SK-N-SH (cell line): ENCODE results near the gene RASSF8. TPM values are rescaled to one million over a fixed set of nuclear protein-coding genes. Genes with fewer than 3 reads are reported as not detected.

ENCODE experiments used
- CTCF ChIA-PET: fragments of 300-600, 350-600 bp; formaldehyde crosslinking; extraction: SDS; loops from one replicate; lab custom pipeline; 2021; lab: Yijun Ruan, JAX
- POLR2A ChIA-PET: fragments of 350-600 bp; sonication (Branson Sonifier 250); formaldehyde crosslinking; extraction: SDS; loops from one replicate; lab custom pipeline; 2020; ENCODE audit warnings: antibody characterized with exemption, inconsistent platforms; lab: Yijun Ruan, JAX
- DNase-seq: peaks from one replicate; pipeline ENCODE4 v3.0.0; 2012
- H2AFZ ChIP-seq: fragments of 200-600 bp; sonication (generic); 2 replicates; pipeline ENCODE4 v1.8.1; 2016; ENCODE audit warnings: antibody characterized with exemption, mild to moderate bottlenecking, low read depth
- H3F3A ChIP-seq: fragments of 200-600 bp; sonication (generic); replicated peaks from 2 replicates; pipeline ENCODE3; 2016; ENCODE audit warnings: antibody characterized with exemption, mild to moderate bottlenecking; ENCODE audit not compliant: insufficient read depth
- H3K27ac ChIP-seq, 2 experiments: fragments of 200-500 bp in 1 of 2; fragments of 200-600 bp in 1 of 2; sonication (Bioruptor generic) in 1 of 2; sonication (generic), shearing (Covaris generic) in 1 of 2; 2 replicates each; pipeline versions ENCODE4 v1.5.1 to v1.6.1; 2014 to 2016; ENCODE audit warnings: low read depth in 2 of 2, inconsistent platforms in 1 of 2, low read length in 1 of 2, mild to moderate bottlenecking in 1 of 2, mixed read lengths in 1 of 2
- H3K27me3 ChIP-seq: fragments of 200-600 bp; sonication (generic), shearing (Covaris generic); 2 replicates; pipeline ENCODE4 v1.6.1; 2016; ENCODE audit warnings: mixed run types; ENCODE audit not compliant: insufficient read depth
- H3K36me3 ChIP-seq, 2 experiments: fragments of 200-500 bp in 1 of 2; fragments of 200-600 bp in 1 of 2; sonication (Bioruptor generic) in 1 of 2; sonication (generic) in 1 of 2; replicated peaks in 1 of 2; 2 replicates each; pipeline versions ENCODE3 to v1.5.1; 2014 to 2016; ENCODE audit warnings: low read length in 1 of 2, mild to moderate bottlenecking in 1 of 2; ENCODE audit not compliant: insufficient read depth in 2 of 2, control insufficient read depth in 1 of 2
- H3K4me1 ChIP-seq, 2 experiments: fragments of 200-500 bp in 1 of 2; fragments of 200-600 bp in 1 of 2; sonication (Bioruptor generic) in 1 of 2; sonication (generic), shearing (Covaris generic) in 1 of 2; 2 replicates each; pipeline versions ENCODE4 v1.5.1 to v1.6.1; 2014 to 2016; ENCODE audit warnings: low read depth in 1 of 2, low read length in 1 of 2, mixed run types in 1 of 2; ENCODE audit not compliant: insufficient read depth in 2 of 2, control insufficient read depth in 1 of 2
- H3K4me2 ChIP-seq: fragments of 200-600 bp; sonication (generic), shearing (Covaris generic); 2 replicates; pipeline ENCODE4 v1.6.1; 2017; ENCODE audit warnings: mixed run types
- H3K4me3 ChIP-seq, 2 experiments: fragments of 200-500 bp in 1 of 2; fragments of 200-600 bp in 1 of 2; sonication (Bioruptor generic) in 1 of 2; sonication (generic), shearing (Covaris generic) in 1 of 2; 2 replicates each; pipeline versions ENCODE4 v1.5.1 to v1.8.1; 2014 to 2016; ENCODE audit warnings: low read depth in 2 of 2, inconsistent platforms in 1 of 2, low read length in 1 of 2, mild to moderate bottlenecking in 1 of 2, mixed read lengths in 1 of 2, moderate library complexity in 1 of 2
- H3K79me2 ChIP-seq: fragments of 200-600 bp; sonication (generic); 2 replicates; pipeline ENCODE4 v1.8.1; 2017; ENCODE audit warnings: mild to moderate bottlenecking; ENCODE audit not compliant: insufficient read depth
- H3K9ac ChIP-seq: fragments of 200-600 bp; sonication (generic); 2 replicates; pipeline ENCODE4 v1.6.1; 2017; ENCODE audit warnings: mixed run types
- H3K9me2 ChIP-seq: fragments of 200-600 bp; sonication (generic); 2 replicates; pipeline ENCODE4 v1.6.1; 2017; ENCODE audit warnings: mixed run types
- H3K9me3 ChIP-seq: fragments of 200-600 bp; sonication (generic); 2 replicates; pipeline ENCODE4 v1.6.1; 2017; ENCODE audit warnings: mixed run types, mild to moderate bottlenecking, moderate library complexity
- H4K20me1 ChIP-seq: fragments of 200-600 bp; sonication (generic); 2 replicates; pipeline ENCODE4 v1.6.1; 2017; ENCODE audit warnings: mild to moderate bottlenecking, mixed run types; ENCODE audit not compliant: insufficient read depth
- ELF1 ChIP-seq: IDR thresholded peaks from 2 replicates; pipeline ENCODE4 v1.4.0; 2012
- FOSL2 ChIP-seq: IDR thresholded peaks from 2 replicates; pipeline ENCODE4 v1.4.0; 2012; ENCODE audit warnings: low read depth, mild to moderate bottlenecking, moderate library complexity, borderline replicate concordance
- FOXJ3 ChIP-seq: sonication (generic); formaldehyde crosslinking; IDR thresholded peaks from 2 replicates; pipeline ENCODE4 v1.5.1; 2020; ENCODE audit warnings: mild to moderate bottlenecking, missing genetic modification reagents
- GABPA ChIP-seq: IDR thresholded peaks from 2 replicates; pipeline ENCODE4 v1.4.0; 2012; ENCODE audit warnings: low read depth, mild to moderate bottlenecking
- IRF3 ChIP-seq: fragments of 150-350 bp; IDR thresholded peaks from 2 replicates; pipeline ENCODE4 v1.6.1; 2016; ENCODE audit warnings: mild to moderate bottlenecking, low read depth, low read length
- JUND ChIP-seq: IDR thresholded peaks from 2 replicates; pipeline ENCODE4 v1.4.0; 2012
- MXI1 ChIP-seq: IDR thresholded peaks from 2 replicates; pipeline ENCODE4 v1.6.1; 2012; ENCODE audit warnings: mild to moderate bottlenecking, low read depth, low read length, improper control_type of control experiment
- NFIC ChIP-seq: IDR thresholded peaks from 2 replicates; pipeline ENCODE4 v1.4.0; 2012; ENCODE audit warnings: borderline replicate concordance
- PBX3 ChIP-seq: IDR thresholded peaks from 2 replicates; pipeline ENCODE4; 2012
- RCOR1 ChIP-seq: fragments of 150-350 bp; IDR thresholded peaks from 2 replicates; pipeline ENCODE4 v1.6.1; 2017; ENCODE audit warnings: antibody characterized with exemption, low read length
- TAF1 ChIP-seq: IDR thresholded peaks from 2 replicates; pipeline ENCODE4 v1.6.1; 2012; ENCODE audit warnings: low read depth, mild to moderate bottlenecking, low read length, moderate library complexity, borderline replicate concordance
- TCF12 ChIP-seq: IDR thresholded peaks from 2 replicates; pipeline ENCODE4 v1.4.0; 2012
- TEAD4 ChIP-seq: IDR thresholded peaks from 2 replicates; pipeline ENCODE4 v1.4.0; 2012; ENCODE audit warnings: mild to moderate bottlenecking, borderline replicate concordance; ENCODE audit not compliant: insufficient read depth
- WGBS: methylation state at CpG from one replicate; pipeline ENCODE4 v1.1.6; 2017; ENCODE audit warnings: low lambda C conversion rate; 5-methylcytosine and 5-hydroxymethylcytosine counted together
- polyA plus RNA-seq, 3 experiments: library from polyadenylated mRNA; depleted of rRNA; stranded (reverse); fragments of >200 nt; gene quantifications; 2 replicates each; pipeline ENCODE4 v1.2.3, GENCODE V29; 2012

RASSF8 gene
- polyA plus RNA-seq, 1 of the 3 experiments (the other 2 are of a cell fraction): 15.3 TPM

- H3K9me3 ChIP-seq: no peaks in the 10 kb centered on the region
- H3F3A ChIP-seq: peaks cover 4% of the 10 kb centered on the region
- H3K79me2 ChIP-seq: peaks cover 91% of the 10 kb centered on the region
- no peak for DNase-seq
- no peaks in the 10 kb centered on the region for H3K9me2 ChIP-seq
- H3K4me3 ChIP-seq: no peak overlapping the region
- ChIA-PET CTCF (interaction anchor here (0.6 to 4.8 kb wide), 5 partner anchors 9 to 631 kb away, joined by 3 to 24 read pairs (median 3); no protein-coding TSS in a partner anchor), POLR2A (no interaction called here)
- no peaks in the 10 kb centered on the region for H3K36me3 ChIP-seq
- peaks cover 32% of the 10 kb centered on the region for H4K20me1 ChIP-seq
- no peak overlapping the region for H2AFZ ChIP-seq
- no peak for TF ChIP-seq JUND
- no peak for TF ChIP-seq TAF1
- no peak for TF ChIP-seq RCOR1
- TF ChIP-seq NFIC: no peak
- no peak for TF ChIP-seq IRF3
- H3K4me2 ChIP-seq: no peak overlapping the region
- H3K27me3 ChIP-seq: no peaks in the 10 kb centered on the region
- H3K4me1 ChIP-seq: peaks cover 22 to 30% of the 10 kb centered on the region in 2 experiments; a peak in 3 of 4 replicates
- WGBS: 78% methylated on average over 1 of the region's 1 CpG
- H3K9ac ChIP-seq: no peak overlapping the region
- H3K27ac ChIP-seq: peak overlapping the region in 1 of 2 experiments; percentile 6; a peak in 2 of 4 replicates
Measured at GRCh38 chr12:26032290-26032689, 73.8 kb downstream of the RASSF8 start.

- WGBS: 59% methylated on average over 1 of the region's 1 CpG
Measured at GRCh38 chr12:26032719-26033241, 74.3 kb downstream of the RASSF8 start.

GRCh38 chr12:26034371-26035142 is 76.1 kb downstream of the RASSF8 start:
- ChIA-PET POLR2A (no interaction called here), CTCF (interaction anchor here (1.4 to 4.8 kb wide), 2 partner anchors 22 to 598 kb away, joined by 3 to 24 read pairs; no protein-coding TSS in a partner anchor)
- TF ChIP-seq FOSL2 (no peak), PBX3 (peak; percentile 57), MXI1 (no peak), TCF12 (peak; percentile 9; the same call in 1 of the 2 replicates)
- H3K4me2 ChIP-seq: no peak overlapping the region
- H3K9me2 ChIP-seq: no peaks in the 10 kb centered on the region
- H3K9me3 ChIP-seq: no peaks in the 10 kb centered on the region
- WGBS: 87% methylated on average over 5 of the region's 5 CpGs
- no peak for DNase-seq
- peaks cover 93% of the 10 kb centered on the region for H3K79me2 ChIP-seq
- H3K9ac ChIP-seq: no peak overlapping the region
- H3K4me3 ChIP-seq: no peak overlapping the region
- H3K27ac ChIP-seq: peak overlapping the region in 1 of 2 experiments; percentile 21; a peak in 3 of 4 replicates
- H3K36me3 ChIP-seq: no peaks in the 10 kb centered on the region
- peaks cover 39% of the 10 kb centered on the region for H4K20me1 ChIP-seq
- no peak overlapping the region for H2AFZ ChIP-seq
- H3K27me3 ChIP-seq: no peaks in the 10 kb centered on the region
- no peaks in the 10 kb centered on the region for H3F3A ChIP-seq
- peaks cover 21 to 30% of the 10 kb centered on the region in 2 experiments; a peak in 3 of 4 replicates for H3K4me1 ChIP-seq

More at GRCh38 chr12:26032719-26033241, 74.3 kb downstream of the RASSF8 start:
- Histone ChIP-seq H3K4me2 (no peak overlapping the region), H3K36me3 (no peaks in the 10 kb centered on the region), H3K27me3 (no peaks in the 10 kb centered on the region), H3K9me3 (no peaks in the 10 kb centered on the region), H3K9me2 (no peaks in the 10 kb centered on the region), H3K9ac (no peak overlapping the region), H3K4me1 (peaks cover 23 to 30% of the 10 kb centered on the region in 2 experiments; a peak in 3 of 4 replicates), H3K4me3 (no peak overlapping the region), H3F3A (peaks cover 4% of the 10 kb centered on the region), H2AFZ (no peak overlapping the region), H3K79me2 (peaks cover 91% of the 10 kb centered on the region), H3K27ac (peak overlapping the region; percentile 19 to 55; a peak in 3 of 4 replicates), H4K20me1 (peaks cover 36% of the 10 kb centered on the region)
- POLR2A ChIA-PET: no interaction called here
- DNase-seq: no peak
- CTCF ChIA-PET: interaction anchor here (0.5 to 4.8 kb wide), 5 partner anchors 9 to 1066 kb away, joined by 3 to 24 read pairs (median 3); no protein-coding TSS in a partner anchor
- no peak for TF ChIP-seq FOXJ3
- no peak for TF ChIP-seq TEAD4
- TF ChIP-seq GABPA: no peak
- TF ChIP-seq RCOR1: no peak
- peak; percentile 15; the same call in 1 of the 2 replicates for TF ChIP-seq NFIC
- 0 out of 2 replicates have a peak, but pooled peaks have one; percentile 7 for TF ChIP-seq TCF12
- TF ChIP-seq TAF1: no peak
- TF ChIP-seq ELF1: no peak
